GM12873 (cell line): ENCODE results near the gene OXSR1.

Source experiments
- TF ChIP-seq, protein P1 (sequence below): IDR thresholded peaks from 2 replicates; pipeline ENCODE4 v1.5.1; 2012; ENCODE audit warnings: low read depth, mild to moderate bottlenecking, moderate library complexity, low read length, control low read depth; ENCODE audit not compliant: insufficient read depth; ENCODE audit errors: missing control alignments

Gene OXSR1

GRCh38 chr3:38229036-38229435 lies 63.7 kb downstream of the OXSR1 start:
- TF ChIP-seq, protein P1, sequence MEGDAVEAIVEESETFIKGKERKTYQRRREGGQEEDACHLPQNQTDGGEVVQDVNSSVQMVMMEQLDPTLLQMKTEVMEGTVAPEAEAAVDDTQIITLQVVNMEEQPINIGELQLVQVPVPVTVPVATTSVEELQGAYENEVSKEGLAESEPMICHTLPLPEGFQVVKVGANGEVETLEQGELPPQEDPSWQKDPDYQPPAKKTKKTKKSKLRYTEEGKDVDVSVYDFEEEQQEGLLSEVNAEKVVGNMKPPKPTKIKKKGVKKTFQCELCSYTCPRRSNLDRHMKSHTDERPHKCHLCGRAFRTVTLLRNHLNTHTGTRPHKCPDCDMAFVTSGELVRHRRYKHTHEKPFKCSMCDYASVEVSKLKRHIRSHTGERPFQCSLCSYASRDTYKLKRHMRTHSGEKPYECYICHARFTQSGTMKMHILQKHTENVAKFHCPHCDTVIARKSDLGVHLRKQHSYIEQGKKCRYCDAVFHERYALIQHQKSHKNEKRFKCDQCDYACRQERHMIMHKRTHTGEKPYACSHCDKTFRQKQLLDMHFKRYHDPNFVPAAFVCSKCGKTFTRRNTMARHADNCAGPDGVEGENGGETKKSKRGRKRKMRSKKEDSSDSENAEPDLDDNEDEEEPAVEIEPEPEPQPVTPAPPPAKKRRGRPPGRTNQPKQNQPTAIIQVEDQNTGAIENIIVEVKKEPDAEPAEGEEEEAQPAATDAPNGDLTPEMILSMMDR = no peak

- TF ChIP-seq, protein P1 = no peak
Observed at GRCh38 chr3:38232701-38233100, 67.4 kb downstream of the OXSR1 start.

GRCh38 chr3:38235466-38235865 lies 70.1 kb downstream of the OXSR1 start:
- TF ChIP-seq, protein P1 = no peak

GRCh38 chr3:38238416-38239008 lies 73.2 kb downstream of the OXSR1 start:
- TF ChIP-seq, protein P1 = no peak

- TF ChIP-seq, protein P1 = no peak
Observed at GRCh38 chr3:38245930-38246329, 80.6 kb downstream of the OXSR1 start.

GRCh38 chr3:38247366-38248035 lies 82.2 kb downstream of the OXSR1 start:
- TF ChIP-seq, protein P1 = no peak

- TF ChIP-seq, protein P1 = no peak
Observed at GRCh38 chr3:38250198-38250597, 84.9 kb downstream of the OXSR1 start.
